Activated T-helper 9 cell treated with anti-CD3 and anti-CD28 coated beads, Interleukin-2, amount 50 U/mL, for 16 hours (primary cell): Measurements from ENCODE around the gene OSBP.
"Not testable (repeated sequence)": the region's sequence is repeated elsewhere in the genome, so short reads cannot be mapped to it uniquely, and the experiment has no call there.

ENCODE experiments used
- DNase-seq: peaks from one replicate; pipeline ENCODE4 v3.0.0-alpha.2; 2020; ENCODE audit warnings: low read depth

OSBP gene

GRCh38 chr11:59551659-59552521, 63.7 kb downstream of the OSBP start:
- no peak for DNase-seq

GRCh38 chr11:59550842-59551658, 64.5 kb downstream of the OSBP start:
- DNase-seq = peak; percentile 63

DNA sequence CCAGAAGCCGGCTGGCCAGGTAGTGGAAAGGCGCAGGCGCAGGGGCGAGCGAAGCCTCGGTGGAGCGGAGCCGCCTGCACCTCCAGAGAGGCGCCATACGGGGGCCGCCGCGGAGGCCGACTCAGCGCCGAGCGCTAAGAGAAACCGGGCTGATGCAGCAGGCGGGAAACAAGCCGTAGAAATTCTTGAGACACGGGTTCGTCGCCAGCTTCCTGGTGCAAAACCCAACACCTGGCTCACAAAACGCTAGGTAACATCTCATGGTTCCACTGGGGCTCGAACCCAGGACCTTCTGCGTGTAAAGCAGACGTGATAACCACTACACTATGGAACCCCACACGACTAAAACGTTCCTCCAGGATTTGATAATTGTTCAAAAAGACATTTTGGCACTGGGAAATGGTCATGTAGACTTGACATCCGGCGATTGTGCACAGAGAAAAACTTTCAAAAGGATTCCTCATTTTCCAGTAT, 65.2 kb downstream of the OSBP start:
- peak; percentile 81 for DNase-seq

DNA sequence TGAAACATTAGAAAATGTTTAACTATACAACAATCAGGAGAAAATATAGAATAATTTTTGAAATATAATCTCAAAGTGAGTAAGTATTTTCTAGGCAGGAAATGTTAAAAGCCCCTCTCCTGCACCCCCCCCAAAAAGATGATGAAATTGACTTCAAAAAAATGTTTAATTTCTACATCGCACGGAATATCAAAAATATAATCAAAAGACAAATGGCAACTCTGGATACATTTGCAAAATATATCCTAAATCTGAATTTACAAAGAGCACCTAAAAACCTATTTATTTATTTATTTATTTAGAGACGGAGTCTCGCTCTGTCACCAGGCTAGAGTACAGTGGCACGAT, 67.3 kb downstream of the OSBP start:
- no peak for DNase-seq

GRCh38 chr11:59547605-59548308, 67.8 kb downstream of the OSBP start:
- DNase-seq = not testable (repeated sequence)

DNA sequence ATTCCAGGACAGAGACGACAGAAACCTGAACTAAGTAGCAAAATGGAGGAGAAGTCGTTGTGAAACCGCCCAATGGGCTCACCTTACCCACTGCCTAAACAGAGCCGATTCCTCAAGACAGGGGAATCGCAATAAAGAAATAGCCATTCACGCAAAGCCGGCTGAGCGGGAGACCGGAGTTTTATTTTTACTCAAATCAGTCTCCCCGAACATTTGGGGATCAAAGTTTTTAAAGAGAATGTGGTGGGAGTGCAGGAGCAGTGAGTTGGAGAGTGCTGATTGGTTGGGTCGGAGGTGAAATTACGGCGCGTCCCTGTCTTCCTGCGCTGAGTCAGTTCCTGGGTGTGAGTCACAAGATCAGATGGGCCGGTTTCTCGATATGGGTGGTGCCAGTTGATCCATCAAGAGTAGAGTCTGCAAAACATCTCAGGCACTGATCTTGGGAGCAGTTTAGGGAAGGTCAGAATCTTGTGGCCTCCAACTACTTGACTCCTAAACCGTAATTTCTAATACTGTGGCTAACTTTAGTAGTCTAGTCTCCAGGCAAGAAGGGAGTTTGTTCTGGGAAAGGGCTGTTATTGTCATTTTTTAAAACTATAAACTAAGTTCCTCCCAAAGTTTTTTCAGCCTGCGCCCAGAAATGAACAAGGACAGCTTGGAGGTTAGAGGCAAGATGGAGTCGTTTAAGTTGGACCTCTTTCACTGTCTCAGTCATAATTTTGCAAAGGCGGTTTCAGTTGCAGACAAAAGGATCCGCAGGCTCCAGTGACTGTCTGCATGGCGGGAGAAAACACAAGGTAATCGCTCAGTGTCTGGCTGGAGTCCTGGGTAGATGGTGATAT, 70.2 kb downstream of the OSBP start:
- no peak for DNase-seq

DNA sequence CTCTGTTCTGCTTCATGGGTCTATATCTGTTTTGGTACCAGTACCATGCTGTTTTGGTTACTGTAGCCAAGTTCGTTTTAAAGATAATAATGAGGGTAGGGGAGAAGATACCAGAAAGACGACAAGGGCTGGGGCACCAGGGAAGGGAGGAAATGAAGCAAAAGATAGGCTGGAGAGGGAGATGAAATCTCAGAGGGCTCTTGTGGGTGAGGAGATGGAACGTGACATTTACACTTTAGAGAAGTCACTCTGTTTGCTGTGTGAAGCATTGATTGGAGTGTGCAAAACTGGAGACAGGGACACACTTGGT, 70.8 kb downstream of the OSBP start:
- DNase-seq = no peak

- DNase-seq = not testable (repeated sequence)
Observed at GRCh38 chr11:59543713-59544112, 71.9 kb downstream of the OSBP start.

- no peak for DNase-seq
Observed at GRCh38 chr11:59542142-59542810, 73.3 kb downstream of the OSBP start.

- DNase-seq = no peak
Observed at GRCh38 chr11:59534676-59535075, 80.9 kb downstream of the OSBP start.

DNA sequence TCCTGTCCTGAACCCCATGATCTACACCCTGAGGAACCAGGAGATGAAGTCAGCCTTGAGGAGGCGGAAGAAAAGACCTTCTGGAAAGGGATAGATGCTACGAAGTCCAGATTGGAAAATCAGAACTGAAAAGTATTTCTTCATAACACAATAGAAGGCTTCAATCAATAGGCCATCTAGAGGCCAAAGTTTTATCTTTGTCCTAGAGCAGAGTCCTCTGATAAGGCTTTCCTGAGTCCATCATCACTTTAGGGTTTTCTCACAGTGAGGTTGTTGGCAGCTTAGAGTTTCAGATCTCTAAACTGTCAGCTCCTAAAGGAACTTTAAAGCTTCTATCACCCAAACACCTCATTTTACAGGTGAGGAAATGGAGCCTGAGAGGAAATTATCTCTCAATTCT, 83.0 kb downstream of the OSBP start:
- no peak for DNase-seq

GRCh38 chr11:59528711-59529110, 86.9 kb downstream of the OSBP start:
- no peak for DNase-seq
